HEK293 (cell line): ENCODE data around the gene TREM2.

Experiments used
- CTCF ChIP-seq: fragments of 450-650 bp; formaldehyde crosslinking; IDR thresholded peaks from 2 replicates; pipeline ENCODE4 v1.5.1; 2016; ENCODE audit warnings: missing biosample characterization, missing genetic modification characterization
- RBAK ChIP-seq: fragments of 450-650 bp; formaldehyde crosslinking; IDR thresholded peaks from 2 replicates; pipeline ENCODE4 v1.5.1; 2016; ENCODE audit warnings: missing biosample characterization, missing genetic modification characterization
- ZNF24 ChIP-seq: fragments of 450-650 bp; formaldehyde crosslinking; IDR thresholded peaks from 2 replicates; pipeline ENCODE4 v1.5.1; 2016; ENCODE audit warnings: missing biosample characterization, missing genetic modification characterization
- ZNF311 ChIP-seq: fragments of 450-650 bp; formaldehyde crosslinking; IDR thresholded peaks from 2 replicates; pipeline ENCODE4 v1.5.1; 2017; ENCODE audit warnings: missing biosample characterization, missing genetic modification characterization, borderline replicate concordance
- ZNF350 ChIP-seq: fragments of 450-650 bp; formaldehyde crosslinking; IDR thresholded peaks from 2 replicates; pipeline ENCODE4 v1.5.0; 2017; ENCODE audit warnings: missing biosample characterization, mild to moderate bottlenecking, missing genetic modification characterization
- ZNF530 ChIP-seq: fragments of 450-650 bp; formaldehyde crosslinking; IDR thresholded peaks from 2 replicates; pipeline ENCODE4 v1.5.1; 2016; ENCODE audit warnings: low read depth, missing biosample characterization, missing genetic modification characterization
- ZNF830 ChIP-seq: fragments of 450-650 bp; IDR thresholded peaks from 2 replicates; pipeline ENCODE4 v1.5.0; 2018; ENCODE audit warnings: missing biosample characterization, missing genetic modification characterization, low read depth, mild to moderate bottlenecking, moderate library complexity

GRCh38 chr6:41187924-41188886, 25.3 kb upstream of the TREM2 start:
- TF ChIP-seq ZNF24 (no peak), ZNF530 (no peak), ZNF830 (tag by site-specific recombination) (no peak), CTCF (tag by site-specific recombination) (no peak), ZNF350 (no peak), ZNF311 (tag by site-specific recombination) (no peak), RBAK (tag by site-specific recombination) (no peak)
